Measurements from ENCODE around the gene IL36B. TPM values are rescaled to one million over a fixed set of nuclear protein-coding genes. Genes with fewer than 3 reads are reported as not detected.
A peak's percentile ranks its signal among the peaks of the same experiment; 100 is the strongest.
"Not testable (repeated sequence)": the region's sequence is repeated elsewhere in the genome, so short reads cannot be mapped to it uniquely, and the experiment has no call there.

IL36B gene
- not detected for total RNA-seq

DNA sequence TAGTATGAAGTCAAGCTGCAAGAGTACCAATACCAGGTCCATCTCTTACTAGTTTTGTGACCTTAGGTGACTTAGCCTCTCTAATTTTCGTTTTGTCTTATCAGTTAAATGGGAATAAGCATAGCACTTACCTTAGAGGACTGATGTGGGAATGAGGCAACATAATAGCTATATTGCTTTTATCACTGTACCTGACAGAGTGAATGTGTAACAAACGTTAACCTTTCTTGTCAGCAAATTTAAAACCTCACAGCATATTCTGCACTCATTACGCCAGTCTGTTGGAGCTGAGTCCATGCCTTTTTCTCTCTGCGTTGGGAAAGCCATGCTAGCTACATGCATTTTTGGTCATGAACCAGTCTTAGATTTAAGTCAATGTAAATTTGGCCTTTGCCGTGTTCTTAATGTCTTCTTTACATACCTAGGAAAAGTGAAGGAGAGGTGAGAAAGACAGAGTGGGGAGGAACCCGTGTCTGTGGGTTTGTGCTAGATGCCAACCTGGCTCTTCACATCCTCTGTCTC is at the start of gene IL36B:
TSS of gene IL36B (minus strand) at position 472 of the 522 bp plus-strand sequence.
- no peaks in the 10 kb centered on the region for H3K4me1 ChIP-seq
- H3K27ac ChIP-seq: no peak within 1 kb of the TSS
- H3K36me3 ChIP-seq: no peaks in the 10 kb centered on the region
- no peaks in the 10 kb centered on the region for H3K27me3 ChIP-seq
- no peaks in the 10 kb centered on the region for H3K9me3 ChIP-seq
- no peak for DNase-seq (ENCODE audit: low spot score)
- no peak within 1 kb of the TSS for H3K4me3 ChIP-seq
- TF ChIP-seq, protein P1, sequence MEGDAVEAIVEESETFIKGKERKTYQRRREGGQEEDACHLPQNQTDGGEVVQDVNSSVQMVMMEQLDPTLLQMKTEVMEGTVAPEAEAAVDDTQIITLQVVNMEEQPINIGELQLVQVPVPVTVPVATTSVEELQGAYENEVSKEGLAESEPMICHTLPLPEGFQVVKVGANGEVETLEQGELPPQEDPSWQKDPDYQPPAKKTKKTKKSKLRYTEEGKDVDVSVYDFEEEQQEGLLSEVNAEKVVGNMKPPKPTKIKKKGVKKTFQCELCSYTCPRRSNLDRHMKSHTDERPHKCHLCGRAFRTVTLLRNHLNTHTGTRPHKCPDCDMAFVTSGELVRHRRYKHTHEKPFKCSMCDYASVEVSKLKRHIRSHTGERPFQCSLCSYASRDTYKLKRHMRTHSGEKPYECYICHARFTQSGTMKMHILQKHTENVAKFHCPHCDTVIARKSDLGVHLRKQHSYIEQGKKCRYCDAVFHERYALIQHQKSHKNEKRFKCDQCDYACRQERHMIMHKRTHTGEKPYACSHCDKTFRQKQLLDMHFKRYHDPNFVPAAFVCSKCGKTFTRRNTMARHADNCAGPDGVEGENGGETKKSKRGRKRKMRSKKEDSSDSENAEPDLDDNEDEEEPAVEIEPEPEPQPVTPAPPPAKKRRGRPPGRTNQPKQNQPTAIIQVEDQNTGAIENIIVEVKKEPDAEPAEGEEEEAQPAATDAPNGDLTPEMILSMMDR (IDR thresholded peaks at IDR 0.05): no peak

- H3K27ac ChIP-seq: no peak overlapping the region
- no peaks in the 10 kb centered on the region for H3K27me3 ChIP-seq
- no peaks in the 10 kb centered on the region for H3K36me3 ChIP-seq
- peaks cover 0 to 10% of the 10 kb centered on the region in 2 donors for H3K9me3 ChIP-seq
- no peak for DNase-seq (ENCODE audit: low spot score)
- no peak overlapping the region for H3K4me3 ChIP-seq
- TF ChIP-seq, protein P1 (IDR thresholded peaks at IDR 0.05): no peak
- no peaks in the 10 kb centered on the region for H3K4me1 ChIP-seq
Measured at GRCh38 chr2:113102133-113102532, 49.5 kb upstream of the IL36B start.

GRCh38 chr2:113098532-113098931 is 45.9 kb upstream of the IL36B start:
- H3K27me3 ChIP-seq: no peaks in the 10 kb centered on the region

DNA sequence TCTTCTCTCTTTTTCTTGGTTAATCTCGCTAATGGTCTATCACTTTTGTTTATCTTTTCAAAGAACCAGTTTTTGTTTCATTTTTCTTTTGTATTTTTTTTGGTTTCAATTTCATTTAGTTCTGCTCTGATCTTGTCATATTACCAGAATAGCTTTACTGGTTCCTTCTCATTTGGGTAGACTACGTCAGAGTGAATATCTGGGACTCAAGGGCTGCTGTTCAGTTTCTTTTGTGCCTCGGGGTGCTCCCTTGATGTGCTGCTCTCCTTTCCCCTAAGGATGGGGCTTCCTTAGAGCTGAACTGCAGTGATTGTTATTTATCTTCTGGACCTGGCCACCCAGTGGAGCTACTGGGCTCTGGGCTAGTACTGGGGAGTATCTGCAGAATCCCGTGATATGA is 45.4 kb upstream of the IL36B start:
- peak; percentile 36 for DNase-seq (ENCODE audit: low spot score)
- TF ChIP-seq, protein P1 (IDR thresholded peaks at IDR 0.05): no peak
- H3K4me1 ChIP-seq: no peaks in the 10 kb centered on the region
- peaks cover 0 to 6% of the 10 kb centered on the region in 2 donors for H3K9me3 ChIP-seq
- H3K36me3 ChIP-seq: no peaks in the 10 kb centered on the region
- no peak overlapping the region for H3K27ac ChIP-seq
- no peak overlapping the region for H3K4me3 ChIP-seq
- no peaks in the 10 kb centered on the region for H3K27me3 ChIP-seq

More at GRCh38 chr2:113098532-113098931, 45.9 kb upstream of the IL36B start:
- no peaks in the 10 kb centered on the region for H3K36me3 ChIP-seq
- H3K4me3 ChIP-seq: no peak overlapping the region
- H3K9me3 ChIP-seq: peaks cover 0 to 10% of the 10 kb centered on the region in 2 donors
- TF ChIP-seq, protein P1 (IDR thresholded peaks at IDR 0.05): no peak
- no peaks in the 10 kb centered on the region for H3K4me1 ChIP-seq
- no peak overlapping the region for H3K27ac ChIP-seq
- DNase-seq (ENCODE audit: low spot score): no peak

DNA sequence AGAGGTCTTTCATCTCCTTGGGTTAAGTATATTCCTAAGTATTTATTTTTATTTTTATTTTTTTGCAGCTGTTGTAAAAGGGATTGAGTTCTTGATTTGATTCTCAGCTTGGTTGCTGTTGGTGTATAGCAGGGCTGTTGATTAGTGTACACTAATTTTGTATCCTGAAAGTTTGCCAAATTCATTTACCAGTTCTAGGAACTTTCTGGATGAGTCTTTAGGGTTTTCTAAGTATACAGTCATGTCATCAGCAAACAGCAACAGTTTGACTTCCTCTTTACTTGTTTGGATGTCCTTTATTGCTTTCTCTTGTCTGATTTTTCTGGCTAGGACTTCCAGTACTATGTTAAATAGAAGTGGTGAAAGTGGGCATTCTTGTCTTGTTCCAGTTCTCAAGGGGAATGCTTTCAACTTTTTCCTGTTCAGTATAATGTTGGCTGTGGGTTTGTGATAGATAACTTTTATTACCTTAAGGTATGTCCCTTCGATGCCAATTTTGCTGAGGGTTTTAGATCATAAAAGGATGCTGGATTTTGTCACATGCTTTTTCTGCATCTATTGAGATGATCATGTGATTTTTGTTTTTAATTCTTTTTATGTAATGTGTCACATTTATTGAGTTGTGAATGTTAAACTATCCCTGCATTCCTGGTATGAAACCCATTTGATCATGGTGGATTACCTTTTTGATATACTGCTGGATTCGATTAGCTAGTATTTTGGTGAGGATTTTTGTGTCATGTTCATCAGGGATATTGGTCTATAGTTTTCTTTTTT is 44.4 kb upstream of the IL36B start:
- H3K27ac ChIP-seq: not testable (repeated sequence)

GRCh38 chr2:113096306-113096705 is 43.6 kb upstream of the IL36B start:
- H3K4me1 ChIP-seq, H3K36me3 ChIP-seq, H3K27ac ChIP-seq, H3K4me3 ChIP-seq, H3K27me3 ChIP-seq, H3K9me3 ChIP-seq: not testable (repeated sequence)
- peak; percentile 21 for DNase-seq (ENCODE audit: low spot score)

More for the DNA sequence above, 44.4 kb upstream of the IL36B start:
- H3K9me3 ChIP-seq; H3K4me1 ChIP-seq; H3K27me3 ChIP-seq; H3K36me3 ChIP-seq; H3K4me3 ChIP-seq; DNase-seq (ENCODE audit: low spot score): not testable (repeated sequence)

DNA sequence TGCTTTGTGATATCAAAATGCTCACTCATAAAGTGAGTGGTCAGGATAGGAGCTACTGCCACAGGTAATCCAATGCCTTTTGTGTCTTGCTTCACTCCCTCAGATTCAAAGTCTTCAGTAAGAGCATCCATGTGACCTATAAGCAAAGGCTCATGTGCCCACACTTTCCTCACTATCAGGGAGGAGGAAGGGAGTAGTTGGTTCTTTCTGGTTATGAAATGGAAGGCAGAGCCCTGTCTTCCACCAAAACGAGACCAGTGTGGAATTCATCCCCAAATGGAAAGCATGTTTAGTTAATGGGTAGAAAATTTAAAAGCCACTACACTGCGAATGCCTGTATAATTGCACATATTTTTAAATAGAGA is 40.9 kb upstream of the IL36B start:
- no peaks in the 10 kb centered on the region for H3K9me3 ChIP-seq
- no peaks in the 10 kb centered on the region for H3K4me1 ChIP-seq
- H3K27ac ChIP-seq: no peak overlapping the region
- no peak for DNase-seq (ENCODE audit: low spot score)
- H3K27me3 ChIP-seq: no peaks in the 10 kb centered on the region
- H3K4me3 ChIP-seq: no peak overlapping the region
- TF ChIP-seq, protein P1 (IDR thresholded peaks at IDR 0.05): no peak
- no peaks in the 10 kb centered on the region for H3K36me3 ChIP-seq

All from right atrium auricular region (tissue), 2 donors.